GM21825 (cell line): ENCODE data around the gene SRRM4.
"Not testable (repeated sequence)": the region's sequence is repeated elsewhere in the genome, so short reads cannot be mapped to it uniquely, and the experiment has no call there.

Source experiments
- ATAC-seq: cut with Tn5 transposase; IDR thresholded peaks from one replicate; pipeline ENCODE4 v1.9.1; 2021; ENCODE audit warnings: mild to moderate bottlenecking, moderate library complexity; ENCODE audit not compliant: unreplicated experiment

The SRRM4 gene

GRCh38 chr12:119068129-119068856, 87.0 kb downstream of the SRRM4 start:
- ATAC-seq, result no peak

- no peak for ATAC-seq
These were observed 87.9 kb downstream of the SRRM4 start for GRCh38 chr12:119069147-119069642.

GRCh38 chr12:119071176-119071575, 89.8 kb downstream of the SRRM4 start:
- no peak for ATAC-seq

GRCh38 chr12:119071638-119072231, 90.4 kb downstream of the SRRM4 start:
- no peak for ATAC-seq

- ATAC-seq, result no peak
These were observed 91.1 kb downstream of the SRRM4 start for GRCh38 chr12:119072440-119072839.

GRCh38 chr12:119075222-119075787, 94.0 kb downstream of the SRRM4 start:
- ATAC-seq, result no peak

GRCh38 chr12:119075918-119076317, 94.6 kb downstream of the SRRM4 start:
- no peak for ATAC-seq

- no peak for ATAC-seq
These were observed 98.2 kb downstream of the SRRM4 start for GRCh38 chr12:119079530-119079929.

- ATAC-seq, result no peak
These were observed 100.7 kb downstream of the SRRM4 start for GRCh38 chr12:119082016-119082415.

GRCh38 chr12:119082496-119082895, 101.2 kb downstream of the SRRM4 start:
- ATAC-seq, result no peak

- no peak for ATAC-seq
These were observed 107.5 kb downstream of the SRRM4 start for GRCh38 chr12:119088685-119089379.

GRCh38 chr12:119089380-119090013, 108.2 kb downstream of the SRRM4 start:
- no peak for ATAC-seq

- no peak for ATAC-seq
These were observed 108.9 kb downstream of the SRRM4 start for GRCh38 chr12:119090276-119090675.

GRCh38 chr12:119090865-119091264, 109.5 kb downstream of the SRRM4 start:
- no peak for ATAC-seq

GRCh38 chr12:119096429-119097202, 115.3 kb downstream of the SRRM4 start:
- ATAC-seq, result no peak

- no peak for ATAC-seq
These were observed 119.6 kb downstream of the SRRM4 start for GRCh38 chr12:119100933-119101332.

GRCh38 chr12:119102274-119102673, 120.9 kb downstream of the SRRM4 start:
- ATAC-seq, result no peak

GRCh38 chr12:119102714-119103113, 121.4 kb downstream of the SRRM4 start:
- no peak for ATAC-seq

GRCh38 chr12:119104969-119105368, 123.6 kb downstream of the SRRM4 start:
- not testable (repeated sequence) for ATAC-seq

- no peak for ATAC-seq
These were observed 132.2 kb downstream of the SRRM4 start for GRCh38 chr12:119113496-119113986.
